Neural progenitor cell (in vitro differentiated cells): ENCODE data around the gene UBE2QL1.

Experiments used
- CTCF ChIP-seq: fragments of 200-600 bp; sonication (generic); IDR thresholded peaks from 2 replicates; pipeline ENCODE4 v1.5.1; 2017; ENCODE audit warnings: antibody characterized with exemption, mild to moderate bottlenecking
- EZH2 ChIP-seq: fragments of 200-600 bp; sonication (generic); IDR thresholded peaks from 2 replicates; pipeline ENCODE4 v1.6.1; 2017; ENCODE audit warnings: antibody characterized with exemption, mild to moderate bottlenecking, moderate library complexity
- EZH2phosphoT487 ChIP-seq: fragments of 200-600 bp; sonication (generic); IDR thresholded peaks from 2 replicates; pipeline ENCODE4 v1.6.1; 2017; ENCODE audit warnings: antibody characterized with exemption

GRCh38 chr5:6457592-6457991 is 8.9 kb downstream of the UBE2QL1 start:
- no peak for TF ChIP-seq CTCF
- TF ChIP-seq EZH2 = no peak
- no peak for TF ChIP-seq EZH2phosphoT487
